PC-3 (cell line): ENCODE results near the gene SMYD3. TPM values are rescaled to one million over a fixed set of nuclear protein-coding genes. Genes with fewer than 3 reads are reported as not detected.

Experiments used
- ATAC-seq: fragments of 200-7000 bp; cut with Tn5 transposase; 2 replicates; pipeline ENCODE4 v1.9.1; 2020; ENCODE audit warnings: mild to moderate bottlenecking, moderate library complexity
- BruUV-seq: library from RNA; stranded (reverse); fragments of 400-500 nt; replicated peaks from 2 replicates; lab custom pipeline; 2021; lab: Mats Ljungman, UMichigan
- CTCF ChIA-PET: fragments of 300-600 bp; sonication (Branson Sonifier 250); formaldehyde crosslinking; loops from one replicate; lab custom pipeline; 2022; ENCODE audit warnings: antibody characterized with exemption; lab: Charles Lee
- POLR2A ChIA-PET: fragments of 300-600 bp; sonication (Branson Sonifier 250); formaldehyde crosslinking; loops from one replicate; lab custom pipeline; 2022; ENCODE audit warnings: antibody characterized with exemption; ENCODE audit not compliant: unreplicated experiment; lab: Charles Lee
- DNase-seq: peaks from one replicate; pipeline ENCODE4 v3.0.0-alpha.2; 2015
- H2AFZ ChIP-seq: fragments of 300-600 bp; sonication (generic); 2 replicates; pipeline ENCODE4 v1.6.0; 2016; ENCODE audit warnings: antibody characterized with exemption, low read length
- H3F3A ChIP-seq: fragments of 300-600 bp; sonication (generic); one replicate; pipeline ENCODE4 v1.6.0; 2017; ENCODE audit warnings: antibody characterized with exemption, low read length, control low read depth, mild to moderate bottlenecking; ENCODE audit not compliant: unreplicated experiment
- H3K27ac ChIP-seq: fragments of 300-600 bp; sonication (generic); 2 replicates; pipeline ENCODE4 v1.5.1; 2016; ENCODE audit warnings: mild to moderate bottlenecking, low read length
- H3K27me3 ChIP-seq: fragments of 300-600 bp; sonication (generic); 2 replicates; pipeline ENCODE4 v1.6.1; 2016; ENCODE audit warnings: low read length, mixed read lengths
- H3K36me3 ChIP-seq: fragments of 300-600 bp; sonication (generic); 2 replicates; pipeline ENCODE4 v1.6.1; 2016; ENCODE audit warnings: low read depth, mixed run types, low read length, mixed read lengths
- H3K4me1 ChIP-seq: fragments of 300-600 bp; sonication (generic); 2 replicates; pipeline ENCODE4 v1.5.1; 2016; ENCODE audit warnings: low read length; ENCODE audit not compliant: insufficient read depth
- H3K4me2 ChIP-seq: fragments of 300-600 bp; sonication (generic); 2 replicates; pipeline ENCODE4 v1.6.0; 2016; ENCODE audit warnings: low read length
- H3K4me3 ChIP-seq: fragments of 300-600 bp; sonication (generic); 2 replicates; pipeline ENCODE4 v1.5.1; 2016; ENCODE audit warnings: mild to moderate bottlenecking, low read length, mixed read lengths
- H3K79me2 ChIP-seq: fragments of 300-600 bp; sonication (generic); 2 replicates; pipeline ENCODE4 v1.6.1; 2017; ENCODE audit warnings: low read length, mixed read lengths
- H3K9ac ChIP-seq: fragments of 300-600 bp; sonication (generic); 2 replicates; pipeline ENCODE4 v1.6.0; 2016; ENCODE audit warnings: mild to moderate bottlenecking, low read length
- H3K9me2 ChIP-seq: fragments of 300-600 bp; sonication (generic); replicated peaks from 2 replicates; pipeline ENCODE4 v1.6.1; 2016; ENCODE audit warnings: mixed run types, low read length, mixed read lengths
- H3K9me3 ChIP-seq: fragments of 300-600 bp; sonication (generic); 2 replicates; pipeline ENCODE4 v1.6.1; 2016; ENCODE audit warnings: low read length, mixed read lengths
- H4K20me1 ChIP-seq: fragments of 300-600 bp; sonication (generic); 2 replicates; pipeline ENCODE4 v1.6.1; 2016; ENCODE audit warnings: low read length, mixed read lengths
- CTCF ChIP-seq: fragments of 300-600 bp; sonication (generic); conservative IDR thresholded peaks from 2 replicates; pipeline ENCODE4 v1.5.1; 2017; ENCODE audit warnings: antibody characterized with exemption, low read depth, mild to moderate bottlenecking, low read length
- EZH2 ChIP-seq: fragments of 300-600 bp; sonication (generic); IDR thresholded peaks from one replicate; pipeline ENCODE4 v1.6.1; 2017; ENCODE audit warnings: antibody characterized with exemption, mild to moderate bottlenecking, low read length; ENCODE audit not compliant: unreplicated experiment
- EZH2phosphoT487 ChIP-seq: fragments of 300-600 bp; sonication (generic); IDR thresholded peaks from 2 replicates; pipeline ENCODE4 v1.6.1; 2018; ENCODE audit warnings: mild to moderate bottlenecking, antibody characterized with exemption, low read length, borderline replicate concordance
- intact Hi-C: fragments of 100-400 bp; cut with micrococcal nuclease; formaldehyde crosslinking; loops from 2 replicates; pipeline ENCODE4 v1.9.0; 2023
- total RNA-seq: library from RNA; depleted of rRNA; stranded (reverse); fragments of >200 nt; gene quantifications from 2 replicates; pipeline ENCODE4 v1.2.3, GENCODE V29; 2014

SMYD3 gene
- total RNA-seq, 1 experiment from 2014 or later: 33.0 TPM

- Histone ChIP-seq H3K79me2 (no peaks in the 10 kb centered on the region), H3K27ac (no peak overlapping the region), H2AFZ (no peak overlapping the region), H3K4me1 (no peaks in the 10 kb centered on the region), H3K27me3 (no peaks in the 10 kb centered on the region), H3K4me2 (no peak overlapping the region), H4K20me1 (no peaks in the 10 kb centered on the region), H3K36me3 (no peaks in the 10 kb centered on the region), H3K9me2 (no peaks in the 10 kb centered on the region), H3K9ac (no peak overlapping the region), H3K9me3 (no peaks in the 10 kb centered on the region), H3K4me3 (no peak overlapping the region), H3F3A (no peaks in the 10 kb centered on the region)
- POLR2A ChIA-PET: no interaction called here
- ATAC-seq (no peak), DNase-seq (no peak)
- CTCF ChIA-PET: no interaction called here
- intact Hi-C loops: no loop called here
- BruUV-seq: no TSS peak
- TF ChIP-seq CTCF: no peak
- no peak for TF ChIP-seq EZH2phosphoT487
- no peak for TF ChIP-seq EZH2
These were observed 754.5 kb downstream of the SMYD3 start for GRCh38 chr1:245752561-245752960.

DNA sequence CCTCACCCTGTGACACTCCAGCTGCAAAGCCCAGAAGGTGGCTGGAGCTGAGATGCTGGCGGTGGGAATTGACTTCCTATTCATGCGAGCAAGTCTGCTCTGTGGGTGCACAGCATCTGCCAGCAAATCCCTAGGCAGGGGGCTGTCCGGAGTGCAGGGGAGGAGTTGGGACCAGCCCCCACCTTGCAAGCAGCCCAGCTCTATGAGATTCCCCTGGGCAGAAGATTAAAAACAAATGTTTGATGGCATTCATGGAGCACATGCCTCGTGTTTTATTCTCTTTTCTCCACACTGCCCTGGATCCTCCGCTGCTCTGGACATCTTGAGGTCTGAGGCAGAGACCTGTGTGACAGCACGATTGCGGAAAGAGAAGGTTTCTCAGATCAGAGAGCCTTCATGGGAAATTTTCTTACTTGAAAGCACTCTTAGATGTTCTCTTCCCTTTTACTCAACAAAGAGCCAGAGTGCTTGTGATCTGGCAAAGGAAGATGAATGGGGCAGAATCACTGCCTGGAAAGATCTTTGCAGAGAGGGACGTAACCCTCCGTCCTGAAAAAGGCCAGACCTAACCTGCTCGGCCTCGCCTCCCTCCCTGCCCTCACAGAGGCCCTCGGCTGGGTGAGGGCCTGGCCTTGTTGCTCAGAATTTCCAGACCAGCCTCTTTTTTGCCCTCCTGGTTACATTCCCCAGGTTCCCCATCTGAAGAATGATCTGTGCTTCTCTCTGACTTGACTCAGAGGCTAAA lies 755.2 kb downstream of the SMYD3 start:
- TF ChIP-seq EZH2: no peak
- TF ChIP-seq EZH2phosphoT487: no peak
- TF ChIP-seq CTCF: no peak
- Histone ChIP-seq H4K20me1 (no peaks in the 10 kb centered on the region), H2AFZ (no peak overlapping the region), H3F3A (no peaks in the 10 kb centered on the region), H3K9me2 (no peaks in the 10 kb centered on the region), H3K9ac (no peak overlapping the region), H3K79me2 (no peaks in the 10 kb centered on the region), H3K4me3 (no peak overlapping the region), H3K27me3 (no peaks in the 10 kb centered on the region), H3K36me3 (no peaks in the 10 kb centered on the region), H3K4me1 (no peaks in the 10 kb centered on the region), H3K4me2 (no peak overlapping the region), H3K27ac (no peak overlapping the region), H3K9me3 (no peaks in the 10 kb centered on the region)
- intact Hi-C loops: no loop called here
- ChIA-PET CTCF (no interaction called here), POLR2A (no interaction called here)
- ATAC-seq: no peak
- no peak for DNase-seq
- BruUV-seq: no TSS peak

DNA sequence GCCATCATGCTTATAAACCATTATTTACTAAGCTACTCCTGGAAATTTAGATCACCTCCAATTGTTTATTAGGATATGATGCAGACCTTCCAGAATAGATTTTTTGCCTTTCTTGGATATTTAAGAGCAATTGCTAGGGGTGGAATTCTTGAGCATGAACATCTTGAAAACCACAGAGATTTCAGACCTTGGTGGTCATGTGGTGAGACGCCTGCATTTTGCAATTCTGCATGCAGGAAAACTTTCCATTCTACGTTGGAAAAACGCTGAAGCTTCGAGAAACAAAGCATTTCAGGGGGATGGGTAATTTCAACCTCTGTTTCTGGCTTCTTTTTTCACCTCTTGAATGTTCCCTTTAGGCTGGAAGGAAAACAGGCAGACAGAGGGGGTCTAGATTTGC lies 756.0 kb downstream of the SMYD3 start:
- POLR2A ChIA-PET: no interaction called here
- ATAC-seq: no peak
- Histone ChIP-seq H2AFZ (no peak overlapping the region), H3K4me2 (no peak overlapping the region), H3K4me1 (no peaks in the 10 kb centered on the region), H3K27ac (no peak overlapping the region), H3K9me3 (no peaks in the 10 kb centered on the region), H3K27me3 (no peaks in the 10 kb centered on the region), H3F3A (no peaks in the 10 kb centered on the region), H3K36me3 (no peaks in the 10 kb centered on the region), H3K9me2 (no peaks in the 10 kb centered on the region), H3K4me3 (no peak overlapping the region), H4K20me1 (no peaks in the 10 kb centered on the region), H3K79me2 (no peaks in the 10 kb centered on the region), H3K9ac (no peak overlapping the region)
- no peak for DNase-seq
- CTCF ChIA-PET: no interaction called here
- intact Hi-C loops: no loop called here
- no TSS peak for BruUV-seq
- TF ChIP-seq EZH2: no peak
